ENCODE data around the gene LAMA3.

LAMA3 gene

GRCh38 chr18:23689031-23689615, at the start of gene LAMA3:
TSS of gene LAMA3 (plus strand) at chr18:23689453. CDS start at chr18:23689684, 231 bp downstream.
- DNase-seq (ENCODE audit: low spot score): peak; percentile 55

GRCh38 chr18:23640052-23640451, 49.2 kb upstream of the LAMA3 start:
- DNase-seq (ENCODE audit: low spot score): no peak

- DNase-seq (ENCODE audit: low spot score): no peak
Measured at GRCh38 chr18:23641143-23641720, 48.0 kb upstream of the LAMA3 start.

GRCh38 chr18:23641937-23642666, 47.2 kb upstream of the LAMA3 start:
- no peak for DNase-seq (ENCODE audit: low spot score)

GRCh38 chr18:23643815-23644490, 45.3 kb upstream of the LAMA3 start:
- no peak for DNase-seq (ENCODE audit: low spot score)

- no peak for DNase-seq (ENCODE audit: low spot score)
Measured at GRCh38 chr18:23645568-23646175, 43.6 kb upstream of the LAMA3 start.

- no peak for DNase-seq (ENCODE audit: low spot score)
Measured at GRCh38 chr18:23646282-23646681, 43.0 kb upstream of the LAMA3 start.

GRCh38 chr18:23648456-23648855, 40.8 kb upstream of the LAMA3 start:
- no peak for DNase-seq (ENCODE audit: low spot score)

GRCh38 chr18:23648940-23649607, 40.2 kb upstream of the LAMA3 start:
- no peak for DNase-seq (ENCODE audit: low spot score)

GRCh38 chr18:23650968-23651927, 38.0 kb upstream of the LAMA3 start:
- no peak for DNase-seq (ENCODE audit: low spot score)

GRCh38 chr18:23652232-23652631, 37.0 kb upstream of the LAMA3 start:
- DNase-seq (ENCODE audit: low spot score): no peak

GRCh38 chr18:23658285-23658684, 31.0 kb upstream of the LAMA3 start:
- no peak for DNase-seq (ENCODE audit: low spot score)

- no peak for DNase-seq (ENCODE audit: low spot score)
Measured at GRCh38 chr18:23661735-23662308, 27.4 kb upstream of the LAMA3 start.

- peak; percentile 64 for DNase-seq (ENCODE audit: low spot score)
Measured at GRCh38 chr18:23662309-23663263, 26.7 kb upstream of the LAMA3 start, which contains the start of gene ANKRD29. TSS of gene ANKRD29 (minus strand) at chr18:23662911. CDS start at chr18:23662730, 181 bp downstream.

- no peak for DNase-seq (ENCODE audit: low spot score)
Measured at GRCh38 chr18:23664674-23665073, 24.6 kb upstream of the LAMA3 start.

- DNase-seq (ENCODE audit: low spot score): no peak
Measured at GRCh38 chr18:23667114-23667513, 22.1 kb upstream of the LAMA3 start.

- DNase-seq (ENCODE audit: low spot score): no peak
Measured at GRCh38 chr18:23668731-23669130, 20.5 kb upstream of the LAMA3 start.

GRCh38 chr18:23669202-23669766, 20.0 kb upstream of the LAMA3 start:
- no peak for DNase-seq (ENCODE audit: low spot score)
